GM23338 (cell line): ENCODE results near the gene SLC35F2. TPM values are rescaled to one million over a fixed set of nuclear protein-coding genes. Genes with fewer than 3 reads are reported as not detected.
"Not testable (repeated sequence)": the region's sequence is repeated elsewhere in the genome, so short reads cannot be mapped to it uniquely, and the experiment has no call there.

Experiments
- ATAC-seq: fragments of 200-7000 bp; cut with Tn5 transposase; 3 replicates; pipeline ENCODE4 v1.9.1; 2020
- DNase-seq: peaks from one replicate; pipeline ENCODE4 v3.0.0-alpha.2; 2015; ENCODE audit warnings: low spot score
- H2AFZ ChIP-seq: fragments of 200-600 bp; sonication (generic); 2 replicates; pipeline ENCODE4 v1.8.0; 2016; ENCODE audit warnings: antibody characterized with exemption, mild to moderate bottlenecking, moderate library complexity
- H3F3A ChIP-seq: fragments of 200-600 bp; sonication (generic); replicated peaks from 2 replicates; pipeline ENCODE4 v1.8.0; 2017; ENCODE audit warnings: antibody characterized with exemption, mixed run types, low read depth
- H3K27ac ChIP-seq: fragments of 200-600 bp; sonication (generic); 2 replicates; pipeline ENCODE4 v1.6.1; 2016; ENCODE audit warnings: low read depth
- H3K27me3 ChIP-seq: fragments of 200-600 bp; sonication (generic); 2 replicates; pipeline ENCODE4 v1.8.0; 2016; ENCODE audit warnings: mild to moderate bottlenecking, mixed run types, moderate library complexity; ENCODE audit not compliant: insufficient read depth
- H3K36me3 ChIP-seq: fragments of 200-600 bp; sonication (generic); 2 replicates; pipeline ENCODE4 v1.8.0; 2016; ENCODE audit warnings: mild to moderate bottlenecking; ENCODE audit not compliant: insufficient read depth
- H3K4me1 ChIP-seq: fragments of 200-600 bp; sonication (generic); 2 replicates; pipeline ENCODE4 v1.8.0; 2016; ENCODE audit warnings: mild to moderate bottlenecking, moderate library complexity; ENCODE audit not compliant: insufficient read depth
- H3K4me2 ChIP-seq: fragments of 200-600 bp; sonication (generic); 2 replicates; pipeline ENCODE4 v1.7.1; 2017; ENCODE audit warnings: mixed run types
- H3K4me3 ChIP-seq: fragments of 200-600 bp; sonication (generic); 2 replicates; pipeline ENCODE4 v1.6.1; 2016; ENCODE audit warnings: mixed run types
- H3K79me2 ChIP-seq: fragments of 200-600 bp; sonication (generic); replicated peaks from 2 replicates; pipeline ENCODE4 v1.8.0; 2017; ENCODE audit warnings: mild to moderate bottlenecking; ENCODE audit not compliant: insufficient read depth
- H3K9me2 ChIP-seq: fragments of 200-600 bp; sonication (generic); 2 replicates; pipeline ENCODE4 v1.8.0; 2017; ENCODE audit not compliant: insufficient read depth
- H4K20me1 ChIP-seq: fragments of 200-600 bp; sonication (generic); replicated peaks from 2 replicates; pipeline ENCODE4 v1.8.0; 2017; ENCODE audit warnings: mild to moderate bottlenecking; ENCODE audit not compliant: insufficient read depth
- H3K27ac Mint-ChIP-seq: 2 replicates; pipeline ENCODE4 v1.8.0; 2020; ENCODE audit warnings: inconsistent platforms, mild to moderate bottlenecking, moderate library complexity, mixed read lengths
- H3K27me3 Mint-ChIP-seq: 3 replicates; pipeline ENCODE4 v1.8.0; 2022; ENCODE audit warnings: low read depth, mild to moderate bottlenecking, moderate library complexity, mixed read lengths, inconsistent platforms; ENCODE audit not compliant: insufficient read depth, poor library complexity
- H3K36me3 Mint-ChIP-seq: 3 replicates; pipeline ENCODE4 v1.8.0; 2021; ENCODE audit warnings: low read depth, mild to moderate bottlenecking, inconsistent platforms, moderate library complexity, mixed read lengths
- H3K4me1 Mint-ChIP-seq: 3 replicates; pipeline ENCODE4 v1.8.0; 2020; ENCODE audit warnings: mild to moderate bottlenecking, inconsistent platforms, mixed read lengths
- H3K4me3 Mint-ChIP-seq: 3 replicates; pipeline ENCODE4 v1.8.0; 2021; ENCODE audit warnings: moderate library complexity, mild to moderate bottlenecking, inconsistent platforms, mixed read lengths
- H3K9me3 Mint-ChIP-seq: 3 replicates; pipeline ENCODE4 v1.8.0; 2020; ENCODE audit warnings: moderate library complexity, mild to moderate bottlenecking, inconsistent platforms, mixed read lengths
- CREB1 ChIP-seq: fragments of 250-450 bp; sonication (Bioruptor Pico); IDR thresholded peaks from 2 replicates; pipeline ENCODE4 v1.5.0; 2020; ENCODE audit warnings: low read depth, mild to moderate bottlenecking, moderate library complexity
- CTCF ChIP-seq, 2 experiments: fragments of 200-600 bp in 1 of 2; sonication (generic) in 1 of 2; conservative IDR thresholded peaks; 2 replicates each; pipeline versions ENCODE4 v1.5.1 to v1.6.1; 2016 to 2017; ENCODE audit warnings: antibody characterized with exemption in 2 of 2, low read depth in 2 of 2, mild to moderate bottlenecking in 2 of 2, moderate library complexity in 1 of 2
- ETS1 ChIP-seq: IDR thresholded peaks from 2 replicates; pipeline ENCODE4 v1.6.1; 2016; ENCODE audit warnings: antibody characterized with exemption
- EZH2phosphoT487 ChIP-seq: fragments of 200-600 bp; sonication (generic); IDR thresholded peaks from one replicate; pipeline ENCODE4 v1.8.1; 2018; ENCODE audit warnings: antibody characterized with exemption; ENCODE audit not compliant: unreplicated experiment
- JUNB ChIP-seq: IDR thresholded peaks from one replicate; pipeline ENCODE4 v1.6.1; 2016; ENCODE audit warnings: antibody characterized with exemption; ENCODE audit not compliant: unreplicated experiment
- NANOG ChIP-seq: IDR thresholded peaks from 2 replicates; pipeline ENCODE4 v1.6.1; 2016; ENCODE audit warnings: antibody characterized with exemption, borderline replicate concordance
- STAT1 ChIP-seq: IDR thresholded peaks from one replicate; pipeline ENCODE4 v1.6.1; 2016; ENCODE audit warnings: antibody characterized with exemption; ENCODE audit not compliant: unreplicated experiment
- ZNF114 ChIP-seq: fragments of 250-450 bp; sonication (Bioruptor Pico); IDR thresholded peaks from 2 replicates; pipeline ENCODE4 v1.5.0; 2020; ENCODE audit warnings: mild to moderate bottlenecking, moderate library complexity
- polyA plus RNA-seq: library from polyadenylated mRNA; unstranded; fragments of >200 nt; fragmentation: Nextera tagmentation; extraction: Ambion mirVana; gene quantifications from 2 replicates; pipeline ENCODE4 v1.2.1, GENCODE V29; 2016
- total RNA-seq: library from RNA; depleted of rRNA; stranded (reverse); fragments of >200 nt; shearing (Covaris generic); gene quantifications from 2 replicates; pipeline ENCODE4 v1.2.3, GENCODE V29; 2014

Gene SLC35F2
- total and polyA plus RNA-seq, 2 experiments from 2014 or later, result 25.2 to 32.5 TPM

- Histone ChIP-seq H3K27ac (no peak overlapping the region), H3K4me2 (0 out of 2 replicates have a peak overlapping the region, but pooled peaks have one; percentile 100), H3K79me2 (peaks cover 16% of the 10 kb centered on the region), H3K27me3 (peaks cover 19% of the 10 kb centered on the region), H3K4me3 (no peak overlapping the region), H3K9me2 (no peaks in the 10 kb centered on the region), H3F3A (no peaks in the 10 kb centered on the region), H3K36me3 (no peaks in the 10 kb centered on the region), H4K20me1 (no peaks in the 10 kb centered on the region; the same call in 1 of the 2 replicates), H3K4me1 (peaks cover 18% of the 10 kb centered on the region), H2AFZ (no peak overlapping the region)
- Mint-ChIP-seq H3K9me3 (no peaks in the 10 kb centered on the region; the same call in 2 of the 3 replicates), H3K27me3 (peaks cover 16% of the 10 kb centered on the region), H3K4me3 (peak overlapping the region; percentile 87; the same call in 2 of the 3 replicates), H3K36me3 (no peaks in the 10 kb centered on the region), H3K4me1 (peaks cover 14% of the 10 kb centered on the region; the same call in 2 of the 3 replicates), H3K27ac (no peak overlapping the region)
- TF ChIP-seq CREB1 (CRISPR knock-in tag), result no peak
- TF ChIP-seq NANOG, result no peak
- TF ChIP-seq ETS1, result no peak
- no peak for TF ChIP-seq JUNB
- TF ChIP-seq CTCF (conservative IDR thresholded peaks at IDR 0.05; ENCODE audit: low read depth in 2 of 2), result no peak
- ATAC-seq (no peak), DNase-seq (peak; percentile 21)
Observed at GRCh38 chr11:107860688-107861087, 2.1 kb upstream of the SLC35F2 start.

GRCh38 chr11:107860240-107860620, 1.6 kb upstream of the SLC35F2 start:
- H3K9me2 ChIP-seq, H3K27ac ChIP-seq, ATAC-seq, H3K36me3 ChIP-seq, H3K36me3 Mint-ChIP-seq, DNase-seq, H3F3A ChIP-seq, H4K20me1 ChIP-seq, H3K9me3 Mint-ChIP-seq, H3K27ac Mint-ChIP-seq: not testable (repeated sequence)
- Histone ChIP-seq H3K79me2 (peaks cover 21% of the 10 kb centered on the region), H3K4me1 (peaks cover 18% of the 10 kb centered on the region), H3K4me3 (peak overlapping the region; percentile 57), H3K4me2 (peak overlapping the region; percentile 100), H2AFZ (peak overlapping the region; percentile 35; the same call in 1 of the 2 replicates), H3K27me3 (peaks cover 19% of the 10 kb centered on the region)
- H3K27me3 Mint-ChIP-seq, result peaks cover 16% of the 10 kb centered on the region
- peak overlapping the region; percentile 87; the same call in 2 of the 3 replicates for H3K4me3 Mint-ChIP-seq
- peaks cover 14% of the 10 kb centered on the region; the same call in 2 of the 3 replicates for H3K4me1 Mint-ChIP-seq

GRCh38 chr11:107859459-107860239, 1.1 kb upstream of the SLC35F2 start:
- Histone ChIP-seq H3K4me3 (peak overlapping the region; percentile 57), H3K27me3 (peaks cover 19% of the 10 kb centered on the region), H2AFZ (peak overlapping the region; percentile 35), H3K4me2 (peak overlapping the region; percentile 100), H3K4me1 (peaks cover 18% of the 10 kb centered on the region), H3K79me2 (peaks cover 27% of the 10 kb centered on the region), H3K36me3 (no peaks in the 10 kb centered on the region), H3F3A (no peaks in the 10 kb centered on the region), H3K9me2 (no peaks in the 10 kb centered on the region), H3K27ac (peak overlapping the region; percentile 40; the same call in 1 of the 2 replicates), H4K20me1 (no peaks in the 10 kb centered on the region; the same call in 1 of the 2 replicates)
- H3K9me3 Mint-ChIP-seq, result no peaks in the 10 kb centered on the region; the same call in 2 of the 3 replicates
- H3K4me1 Mint-ChIP-seq, result peaks cover 14% of the 10 kb centered on the region; the same call in 2 of the 3 replicates
- peak overlapping the region; percentile 87 for H3K4me3 Mint-ChIP-seq
- peak; percentile 11 for ATAC-seq
- TF ChIP-seq CTCF (conservative IDR thresholded peaks at IDR 0.05; ENCODE audit: low read depth in 2 of 2) (no peak), EZH2phosphoT487 (no peak), ZNF114 (CRISPR knock-in tag) (no peak), JUNB (no peak), NANOG (no peak), CREB1 (CRISPR knock-in tag) (no peak), ETS1 (no peak), STAT1 (no peak)
- H3K36me3 Mint-ChIP-seq, result no peaks in the 10 kb centered on the region; the same call in 2 of the 3 replicates
- DNase-seq, result peak; percentile 53
- peaks cover 16% of the 10 kb centered on the region for H3K27me3 Mint-ChIP-seq
- H3K27ac Mint-ChIP-seq, result no peak overlapping the region
